RCC 7860 (cell line): ENCODE measurements around the gene ANKMY2.

Source experiments
- DNase-seq: peaks from one replicate; pipeline ENCODE4 v3.0.0-alpha.2; 2015; ENCODE audit warnings: low spot score
- FAIRE-seq: peaks from 2 replicates; lab custom pipeline; 2012; peaks lifted over from hg19 to GRCh38; lab: Jason Lieb, UNC

The ANKMY2 gene

DNA sequence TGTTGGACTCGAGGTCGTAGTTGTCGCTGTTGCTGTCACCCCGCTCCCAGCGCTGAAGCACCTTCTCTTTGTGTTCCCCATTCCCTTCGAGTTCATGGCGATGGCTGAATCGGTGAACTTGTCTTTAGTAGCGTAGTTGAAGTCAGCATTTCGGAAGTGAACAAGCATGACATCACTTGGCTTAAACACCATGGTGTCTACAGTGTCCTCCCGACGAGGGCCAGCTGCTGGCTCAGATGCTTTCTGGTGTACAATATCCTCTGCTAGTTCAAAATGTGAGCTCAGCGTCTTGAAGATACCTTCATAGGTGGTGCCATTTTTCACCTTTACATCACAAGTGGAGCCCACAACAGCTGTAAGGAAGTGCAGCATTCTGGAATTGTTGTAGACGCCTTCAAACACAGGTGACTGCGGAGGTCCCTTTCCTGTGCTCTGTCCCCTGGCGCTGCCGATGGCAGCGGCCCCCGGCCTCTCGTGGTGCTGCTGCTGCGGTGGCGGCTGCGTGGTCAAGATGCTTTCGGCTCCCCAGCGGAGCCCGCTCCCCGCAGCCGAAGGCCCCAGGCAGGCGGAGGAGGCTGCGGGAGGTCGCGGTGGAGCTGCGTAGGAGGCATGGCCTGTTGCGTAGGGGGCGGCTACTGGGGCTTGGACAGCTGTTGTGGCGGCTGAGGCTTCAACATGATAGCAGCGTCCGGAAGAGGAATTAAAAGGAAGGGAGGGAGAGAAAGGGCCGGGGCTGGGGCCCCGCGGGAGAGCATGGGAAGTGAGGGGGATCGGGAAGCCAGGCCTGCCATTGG is 59.3 kb downstream of the ANKMY2 start:
- FAIRE-seq (no peak), DNase-seq (no peak)

DNA sequence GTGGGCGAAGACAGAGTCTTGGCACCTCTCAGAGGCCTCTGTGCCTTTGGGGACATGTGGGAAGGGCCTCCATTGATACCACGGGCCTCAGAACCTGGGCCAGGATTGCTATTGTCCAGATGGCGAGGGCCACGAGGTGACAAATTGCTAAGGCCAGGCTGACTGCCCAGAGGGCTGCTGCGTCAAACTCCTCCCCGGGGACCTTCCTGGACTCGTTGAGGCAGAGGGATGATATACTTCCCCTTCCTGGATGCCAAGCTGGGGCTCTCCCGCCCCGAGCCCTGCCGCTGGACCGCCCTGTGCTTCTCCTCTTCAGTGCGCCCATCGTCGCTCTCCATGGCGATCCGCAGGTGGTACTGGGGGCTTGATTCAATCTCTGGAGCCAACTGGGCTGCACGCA is 60.0 kb downstream of the ANKMY2 start:
- FAIRE-seq (no peak), DNase-seq (no peak)

GRCh38 chr7:16583834-16584233 is 61.7 kb downstream of the ANKMY2 start:
- DNase-seq, result no peak
- FAIRE-seq, result no peak

DNA sequence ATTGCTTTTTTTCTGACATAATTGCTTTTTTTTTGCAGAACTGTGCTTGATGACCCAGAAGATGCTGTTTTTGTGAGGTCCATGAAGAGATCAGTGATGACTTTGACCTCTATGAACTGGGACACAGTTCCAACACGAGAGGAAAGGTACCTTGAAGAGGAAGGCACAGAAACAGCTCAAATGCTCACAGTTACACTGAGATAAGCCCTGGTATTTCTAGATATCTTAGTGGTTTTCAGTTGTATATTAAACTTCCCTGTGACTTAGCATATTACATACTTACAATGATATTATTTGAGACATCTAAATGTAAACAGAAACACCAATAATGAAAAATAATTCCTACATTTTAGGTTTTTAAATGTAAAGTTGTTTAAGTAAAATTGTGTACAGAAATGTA is 64.3 kb downstream of the ANKMY2 start:
- DNase-seq (no peak), FAIRE-seq (no peak)

DNA sequence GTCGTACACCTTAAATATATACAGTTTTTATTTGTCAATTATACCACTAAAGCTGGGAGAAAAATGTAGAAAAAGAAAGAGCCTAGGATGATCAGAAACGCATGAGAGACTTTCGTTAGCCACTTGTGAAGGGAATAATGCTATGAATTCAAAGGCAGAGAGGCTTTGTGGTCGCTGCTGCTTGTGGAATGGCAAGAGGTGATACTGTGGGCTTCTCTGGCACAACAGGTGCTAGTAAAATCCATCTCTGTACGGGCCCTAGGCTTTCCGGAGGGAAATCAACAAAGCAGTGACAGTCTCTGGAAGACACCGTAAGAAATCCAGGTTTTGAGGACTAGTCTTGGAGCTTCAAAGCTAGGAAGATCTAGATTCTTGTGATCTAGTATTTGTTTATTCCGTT is 66.3 kb downstream of the ANKMY2 start:
- FAIRE-seq, result no peak
- no peak for DNase-seq

DNA sequence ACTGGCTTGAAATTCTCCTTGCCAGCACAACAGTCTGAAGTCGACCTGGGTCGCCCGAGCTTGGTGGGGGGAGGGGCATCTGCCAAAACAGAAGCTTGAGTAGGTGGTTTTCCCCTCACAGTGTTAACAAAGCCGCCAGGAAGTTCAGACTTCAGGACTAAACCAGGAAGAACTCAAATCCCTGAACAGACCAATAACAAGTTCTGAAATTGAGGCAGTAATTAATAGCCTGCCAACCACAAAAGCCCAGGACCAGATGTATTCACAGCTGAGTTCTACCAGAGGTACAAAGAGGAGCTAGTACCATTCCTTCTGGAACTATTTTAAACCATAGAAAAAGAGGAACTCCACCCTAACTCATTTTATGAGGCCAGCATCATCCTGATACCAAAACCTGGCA is 73.6 kb downstream of the ANKMY2 start:
- FAIRE-seq, result no peak

DNA sequence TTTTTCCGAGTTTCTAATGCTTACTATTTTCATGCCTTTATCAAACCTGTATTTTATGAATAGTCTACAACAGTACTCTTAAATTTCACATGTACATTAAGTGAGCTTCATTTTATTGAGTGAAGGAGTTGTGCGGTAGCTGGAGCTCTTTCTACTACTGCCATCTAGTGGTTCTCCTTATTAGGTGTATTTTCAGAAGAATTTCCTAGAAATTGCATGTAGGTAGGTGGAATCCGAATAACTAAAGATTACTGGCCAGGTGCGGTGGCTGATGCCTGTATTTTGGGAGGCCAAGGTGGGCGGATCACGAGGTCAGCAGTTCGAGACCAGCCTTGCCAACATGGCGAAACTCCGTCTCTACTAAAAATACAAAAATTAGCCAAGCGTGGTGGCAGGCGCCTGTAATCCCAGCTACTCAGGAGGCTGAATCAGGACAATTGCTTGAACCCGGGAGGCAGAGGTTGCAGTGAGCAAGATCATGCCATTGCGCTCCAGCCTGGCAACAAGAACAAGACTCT is 80.6 kb downstream of the ANKMY2 start:
- FAIRE-seq (peak; percentile 87), DNase-seq (peak; percentile 73)

More for the DNA sequence above, 73.6 kb downstream of the ANKMY2 start:
- DNase-seq, result no peak

GRCh38 chr7:16564023-16564380 is 81.6 kb downstream of the ANKMY2 start:
- DNase-seq, result no peak
- FAIRE-seq, result no peak

DNA sequence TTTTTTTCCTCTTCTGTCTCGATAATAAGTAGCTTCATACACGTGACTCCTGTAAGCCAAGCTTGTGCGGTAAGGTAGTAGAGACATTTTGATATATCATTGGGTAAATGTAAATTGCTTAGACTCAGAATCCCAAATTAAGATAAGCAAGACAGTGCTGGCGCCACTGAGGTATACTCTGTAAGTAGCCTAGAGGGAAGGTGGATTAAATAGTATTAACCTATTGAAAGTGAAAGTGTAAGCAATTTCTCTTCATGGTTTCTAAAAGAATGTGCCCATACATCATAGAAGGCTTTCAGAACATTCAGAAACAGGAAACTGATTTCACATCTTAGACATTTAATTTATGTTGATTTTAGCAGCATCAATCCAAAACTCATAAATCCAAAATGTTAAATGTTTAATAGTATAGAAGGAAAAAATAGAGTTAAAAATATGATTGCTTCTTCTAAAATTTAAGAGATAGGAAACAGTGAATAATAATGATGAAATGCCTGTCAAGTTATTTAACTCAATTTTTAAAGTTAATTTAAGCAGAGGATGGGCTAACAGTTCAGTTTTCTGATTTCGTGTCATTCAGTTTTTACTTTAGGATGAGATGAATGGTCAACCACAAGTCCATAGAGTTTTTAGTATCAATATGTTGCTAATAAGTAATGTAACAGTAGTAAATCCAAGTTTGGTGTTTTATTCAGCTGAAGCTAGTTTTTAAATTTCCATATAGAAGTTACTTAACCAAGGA is 82.1 kb downstream of the ANKMY2 start:
- no peak for DNase-seq
- FAIRE-seq, result peak; percentile 33

DNA sequence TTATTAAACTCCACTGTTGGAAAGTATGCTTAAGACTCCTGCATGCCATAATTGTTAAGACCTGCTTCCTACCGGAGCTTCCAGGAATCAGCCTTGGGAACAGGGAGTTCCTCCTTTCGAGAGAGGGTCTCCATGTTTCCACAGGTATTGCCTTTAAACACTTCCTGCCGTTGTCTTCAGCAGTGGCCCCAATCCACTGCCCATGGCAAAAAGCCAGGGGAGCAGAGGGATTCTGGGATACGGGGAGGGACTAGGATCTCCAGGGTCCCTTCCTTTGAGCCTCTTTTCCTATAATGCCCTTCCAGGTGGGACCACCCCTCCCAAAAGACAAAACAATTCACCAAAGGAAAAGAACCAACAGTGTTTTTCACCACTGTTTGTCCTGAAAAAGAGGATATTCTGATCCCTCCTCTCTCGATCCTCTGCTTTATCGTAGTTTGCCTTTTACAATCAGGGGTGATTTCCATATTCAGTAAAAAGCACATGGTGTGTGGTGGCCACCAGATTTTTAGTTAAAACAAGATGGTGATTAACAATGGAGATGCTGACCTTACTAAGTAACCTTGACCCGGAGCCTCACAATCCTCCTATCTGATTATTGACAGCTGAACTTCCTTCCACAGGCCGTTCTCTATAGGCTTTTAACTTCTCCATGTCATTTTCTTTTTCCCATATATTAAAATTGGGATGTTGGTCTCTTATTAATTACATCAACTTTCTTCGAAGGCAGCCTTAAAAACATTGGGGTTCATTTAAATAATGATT is 82.9 kb downstream of the ANKMY2 start:
- no peak for DNase-seq
- no peak for FAIRE-seq

- no peak for FAIRE-seq
- no peak for DNase-seq
Measured at GRCh38 chr7:16561943-16562342, 83.6 kb downstream of the ANKMY2 start.

DNA sequence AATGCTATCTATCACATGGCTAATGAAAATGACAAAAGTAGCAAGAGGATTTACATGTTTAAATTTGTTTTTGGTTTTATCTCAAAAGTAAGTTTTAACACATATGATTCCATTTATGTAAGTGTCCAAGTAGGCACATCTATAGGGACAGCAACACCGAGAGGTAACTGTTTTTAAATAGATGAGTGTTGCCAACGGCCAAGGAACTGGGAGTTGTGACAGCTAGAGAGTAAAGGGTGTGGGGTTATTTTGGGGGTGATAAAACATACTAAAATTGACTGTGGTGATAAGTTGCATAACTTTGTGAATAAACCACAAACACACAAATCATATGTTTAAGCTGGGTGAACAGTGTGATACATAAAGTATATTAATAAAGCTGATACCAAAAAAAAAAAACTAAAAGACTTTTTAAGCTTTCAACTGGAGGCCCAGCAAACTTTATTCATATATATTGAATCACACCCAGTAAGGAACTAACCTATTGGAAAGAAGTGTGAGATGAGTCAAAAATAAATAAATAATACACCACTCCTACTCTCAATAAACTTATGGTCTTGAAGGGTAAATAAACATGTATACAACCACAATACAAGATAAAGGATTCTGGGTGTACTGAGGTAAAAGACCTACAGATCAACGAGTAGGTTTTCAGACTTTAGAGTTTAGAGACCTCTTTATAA is 85.9 kb downstream of the ANKMY2 start:
- DNase-seq, result no peak
- no peak for FAIRE-seq

GRCh38 chr7:16558761-16559302 is 86.7 kb downstream of the ANKMY2 start:
- FAIRE-seq, result no peak

DNA sequence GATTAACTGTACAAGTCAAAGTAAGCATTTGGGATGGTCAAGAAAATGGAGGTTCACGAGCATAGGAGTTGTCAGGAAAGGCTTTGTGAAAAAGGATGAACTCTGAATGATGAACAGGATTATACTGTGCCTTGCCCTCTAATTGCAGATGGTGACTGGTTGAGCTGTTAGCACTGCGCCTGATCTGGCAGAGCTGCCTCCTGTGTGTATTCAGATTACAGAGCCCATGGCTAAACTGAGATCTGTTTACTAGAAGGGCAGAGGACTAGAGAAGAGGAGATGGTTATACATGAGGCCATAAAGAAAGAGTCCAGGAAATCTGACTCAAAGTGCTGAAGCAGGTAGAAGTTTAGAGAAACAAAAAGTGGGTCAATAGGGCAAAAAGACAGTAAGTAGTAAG is 89.2 kb downstream of the ANKMY2 start:
- FAIRE-seq (no peak), DNase-seq (no peak)

More at GRCh38 chr7:16558761-16559302, 86.7 kb downstream of the ANKMY2 start:
- no peak for DNase-seq

DNA sequence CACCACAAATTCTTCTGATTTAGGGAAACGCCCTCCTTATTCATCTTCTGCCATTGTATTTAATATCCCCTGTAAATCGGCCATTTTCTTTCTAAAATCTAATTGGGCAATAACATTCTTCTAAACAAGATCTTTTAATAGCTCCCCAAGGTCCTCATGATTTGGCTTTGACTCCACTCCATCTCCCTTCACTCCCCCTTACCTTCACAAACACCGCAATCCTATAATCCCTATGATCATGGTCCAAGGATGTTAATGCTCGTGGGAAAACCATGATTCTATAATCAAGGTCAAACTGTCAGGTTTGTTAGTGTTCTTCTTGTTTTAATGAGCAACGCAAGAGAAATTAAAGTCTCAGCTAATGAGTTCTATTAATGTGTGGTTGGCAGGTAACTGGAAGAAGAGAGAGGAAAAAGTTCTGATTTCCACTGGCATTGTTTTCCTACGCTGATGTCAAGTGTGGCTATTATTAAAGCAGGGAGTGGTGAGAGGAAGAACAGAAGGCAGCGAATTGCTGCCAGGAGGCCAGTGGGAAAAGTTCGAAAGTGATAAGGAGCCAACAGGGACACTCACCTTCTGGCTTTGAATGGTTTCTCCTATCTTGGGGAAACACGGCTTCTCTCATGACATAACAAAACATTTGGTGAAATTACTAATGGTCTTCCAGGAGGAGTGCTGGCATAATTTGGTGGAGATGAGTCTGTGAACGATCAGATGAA is 90.9 kb downstream of the ANKMY2 start:
- no peak for DNase-seq
- no peak for FAIRE-seq

GRCh38 chr7:16550671-16551070 is 94.9 kb downstream of the ANKMY2 start:
- FAIRE-seq (no peak), DNase-seq (no peak)
